GM13976 (cell line): ENCODE data around the gene ATRIP.
A peak's percentile ranks its signal among the peaks of the same experiment; 100 is the strongest.
"Not testable (repeated sequence)": the region's sequence is repeated elsewhere in the genome, so short reads cannot be mapped to it uniquely, and the experiment has no call there.

Experiments used
- DNase-seq: peaks from one replicate; pipeline ENCODE4 v3.0.0; 2012; ENCODE audit warnings: low spot score
- in situ Hi-C: fragments of 300-500 bp; cut with MboI; formaldehyde crosslinking; loops from one replicate; pipeline ENCODE4 v1.12.0; 2022; ENCODE audit warnings: low sequenced_read_pairs, mixed read lengths, inconsistent platforms; ENCODE audit not compliant: unreplicated experiment
- TF ChIP-seq, protein P1 (sequence below): IDR thresholded peaks from 2 replicates; pipeline ENCODE4 v1.5.1; 2012; ENCODE audit warnings: borderline replicate concordance, mild to moderate bottlenecking; ENCODE audit not compliant: insufficient read depth; ENCODE audit errors: extremely low read depth, missing control alignments, control extremely low read depth

Gene ATRIP

DNA sequence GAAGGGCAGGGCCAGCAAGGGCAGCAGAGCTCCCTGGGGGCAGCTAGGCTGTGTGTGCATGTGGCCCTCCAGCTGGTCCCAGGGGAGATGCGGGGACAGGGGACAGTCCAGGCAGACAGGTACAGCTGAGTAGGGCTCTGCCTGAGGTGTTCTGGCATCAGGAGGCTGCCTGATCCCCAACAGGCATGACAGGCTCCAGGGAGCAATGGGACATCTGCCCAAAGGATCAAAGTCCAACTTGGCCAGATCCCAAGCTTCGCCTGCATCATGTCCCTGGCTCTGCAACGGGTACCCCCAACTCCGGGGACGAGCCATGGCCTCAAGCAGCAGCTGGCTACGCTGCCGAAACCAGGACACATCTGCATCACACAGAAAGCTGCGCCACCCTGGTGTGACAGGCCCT is 21.8 kb downstream of the ATRIP start:
- in situ Hi-C loops: no loop called here
- TF ChIP-seq, protein P1, sequence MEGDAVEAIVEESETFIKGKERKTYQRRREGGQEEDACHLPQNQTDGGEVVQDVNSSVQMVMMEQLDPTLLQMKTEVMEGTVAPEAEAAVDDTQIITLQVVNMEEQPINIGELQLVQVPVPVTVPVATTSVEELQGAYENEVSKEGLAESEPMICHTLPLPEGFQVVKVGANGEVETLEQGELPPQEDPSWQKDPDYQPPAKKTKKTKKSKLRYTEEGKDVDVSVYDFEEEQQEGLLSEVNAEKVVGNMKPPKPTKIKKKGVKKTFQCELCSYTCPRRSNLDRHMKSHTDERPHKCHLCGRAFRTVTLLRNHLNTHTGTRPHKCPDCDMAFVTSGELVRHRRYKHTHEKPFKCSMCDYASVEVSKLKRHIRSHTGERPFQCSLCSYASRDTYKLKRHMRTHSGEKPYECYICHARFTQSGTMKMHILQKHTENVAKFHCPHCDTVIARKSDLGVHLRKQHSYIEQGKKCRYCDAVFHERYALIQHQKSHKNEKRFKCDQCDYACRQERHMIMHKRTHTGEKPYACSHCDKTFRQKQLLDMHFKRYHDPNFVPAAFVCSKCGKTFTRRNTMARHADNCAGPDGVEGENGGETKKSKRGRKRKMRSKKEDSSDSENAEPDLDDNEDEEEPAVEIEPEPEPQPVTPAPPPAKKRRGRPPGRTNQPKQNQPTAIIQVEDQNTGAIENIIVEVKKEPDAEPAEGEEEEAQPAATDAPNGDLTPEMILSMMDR: no peak
- no peak for DNase-seq

DNA sequence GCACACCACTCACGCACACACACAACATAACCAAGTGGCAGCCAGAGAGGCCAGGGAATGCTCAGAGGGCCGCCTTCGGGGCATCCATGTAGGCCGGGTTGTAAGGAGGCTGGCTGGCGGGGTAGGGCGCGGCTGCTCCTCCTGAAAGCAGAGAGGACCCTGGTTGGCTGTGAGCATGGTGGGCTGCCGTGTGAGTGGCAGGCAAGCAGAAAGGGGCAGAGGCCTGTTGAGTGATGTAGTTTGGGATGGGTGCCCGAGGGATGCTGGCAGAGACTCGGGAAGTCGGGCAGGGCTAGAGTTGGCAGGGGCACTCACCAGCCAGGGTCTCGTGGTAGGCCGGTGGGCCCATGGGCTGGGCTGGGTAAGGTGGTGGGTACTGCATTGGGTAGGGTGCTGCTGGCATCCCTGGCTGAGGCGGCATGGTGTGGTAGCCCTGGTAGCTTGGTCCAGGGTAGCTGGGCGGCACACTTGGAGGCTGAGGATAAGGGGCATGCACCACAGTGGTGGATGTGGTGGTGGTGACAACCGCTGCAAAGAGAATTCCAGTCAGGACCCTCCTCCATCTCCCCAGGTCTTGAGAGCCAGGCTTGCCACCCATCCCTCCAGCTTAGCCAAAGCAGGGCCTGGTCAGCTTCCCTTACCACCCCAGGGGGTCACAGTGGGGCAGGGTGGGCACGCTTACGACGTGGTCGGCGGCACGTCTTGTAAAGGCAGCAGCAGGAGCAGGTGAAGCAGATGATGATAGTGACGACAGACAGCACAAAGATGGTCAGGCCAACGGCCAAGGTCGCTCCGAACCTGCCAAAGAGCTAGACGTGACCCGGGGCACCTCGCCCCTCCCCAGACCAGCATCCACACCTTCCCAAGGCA is 22.7 kb downstream of the ATRIP start:
- TF ChIP-seq, protein P1: no peak
- in situ Hi-C loops: no loop called here

DNA sequence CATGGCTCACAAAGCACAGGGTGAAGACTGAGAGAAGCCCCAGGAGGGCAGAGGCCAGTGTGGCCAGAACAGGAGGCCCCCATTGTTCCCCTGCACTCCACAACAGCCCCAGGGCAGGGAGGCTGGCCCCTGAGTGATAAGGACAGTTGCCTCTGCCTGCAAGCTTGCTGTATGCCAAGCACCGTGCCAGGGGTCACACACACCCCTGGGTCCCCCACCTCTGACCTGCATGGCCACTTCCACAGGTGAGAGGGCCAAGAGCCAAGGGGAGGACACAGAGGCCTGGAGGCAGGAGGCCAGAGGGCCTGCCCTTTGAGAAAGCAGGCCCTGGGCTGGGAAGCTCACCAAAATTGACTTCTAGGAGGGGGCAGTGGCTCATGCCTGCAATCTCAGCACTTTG is 23.7 kb downstream of the ATRIP start:
- DNase-seq: peak; percentile 23
- in situ Hi-C loops: no loop called here
- TF ChIP-seq, protein P1: no peak

More for the DNA sequence above, 22.7 kb downstream of the ATRIP start:
- DNase-seq: no peak

DNA sequence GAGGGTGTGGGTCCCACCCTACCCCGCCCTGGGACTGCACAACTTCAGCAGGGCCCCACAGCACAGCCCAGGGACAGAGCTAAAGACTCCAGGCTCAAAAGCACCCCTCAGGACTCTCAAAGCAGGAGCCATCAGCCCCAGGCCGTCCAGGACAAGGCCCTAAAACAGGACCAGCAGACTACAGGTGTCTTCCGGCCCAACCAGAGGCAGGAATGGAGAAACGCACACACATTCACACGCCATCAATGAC is 26.1 kb downstream of the ATRIP start:
- in situ Hi-C loops: no loop called here
- TF ChIP-seq, protein P1: no peak
- no peak for DNase-seq

DNA sequence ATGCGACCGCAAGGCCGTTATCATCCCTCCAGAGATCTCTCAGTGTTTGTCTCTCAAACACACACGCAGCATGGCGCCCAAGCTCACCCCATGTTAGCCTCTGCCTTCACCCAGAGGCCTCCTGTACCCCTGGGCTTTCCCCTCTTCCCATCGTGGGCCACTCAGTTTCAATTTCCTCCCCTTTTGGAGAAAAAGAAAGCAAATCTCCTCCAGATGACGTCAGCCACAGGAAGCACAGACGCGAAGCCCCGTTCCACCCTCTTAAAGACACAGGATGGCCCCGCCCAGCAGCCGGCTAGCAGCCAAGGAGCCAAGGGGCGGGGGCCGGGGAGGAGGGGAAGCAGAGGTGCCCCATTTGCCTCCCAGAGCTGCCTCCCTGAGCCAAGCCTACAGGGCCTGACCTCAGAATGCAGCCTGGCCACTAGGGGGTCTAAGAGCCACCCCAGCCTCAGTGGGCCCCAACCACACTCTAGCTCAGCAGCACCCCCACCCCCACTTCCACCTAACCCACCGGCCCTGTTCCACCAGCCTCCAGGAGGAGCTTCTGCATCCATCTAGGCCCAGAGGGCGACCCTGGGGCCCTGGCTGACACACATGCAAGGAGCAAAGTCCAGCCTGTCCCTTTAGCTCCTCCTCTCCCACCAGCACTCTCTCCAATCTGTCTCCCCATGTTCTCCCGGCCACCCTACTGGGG is 26.5 kb downstream of the ATRIP start:
- in situ Hi-C loops: no loop called here
- TF ChIP-seq, protein P1: peak; percentile 35
- peak; percentile 96 for DNase-seq

DNA sequence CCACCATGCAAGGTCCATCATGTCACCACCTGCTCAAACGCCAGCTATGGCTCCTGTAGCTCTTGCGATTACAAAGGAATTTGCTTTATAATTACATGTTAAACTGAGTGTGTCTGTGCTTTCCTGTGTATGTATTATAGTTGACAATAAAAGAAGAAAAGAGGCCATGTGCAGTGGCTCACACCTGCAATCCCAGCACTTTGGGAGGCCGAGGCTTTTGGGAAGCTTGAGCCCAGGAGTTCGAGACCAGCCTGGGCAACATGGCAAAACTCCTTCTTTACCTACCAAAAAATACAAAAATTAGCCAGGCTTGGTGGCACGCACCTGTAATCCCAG is 27.0 kb downstream of the ATRIP start:
- in situ Hi-C loops: no loop called here
- TF ChIP-seq, protein P1: no peak
- DNase-seq: no peak

DNA sequence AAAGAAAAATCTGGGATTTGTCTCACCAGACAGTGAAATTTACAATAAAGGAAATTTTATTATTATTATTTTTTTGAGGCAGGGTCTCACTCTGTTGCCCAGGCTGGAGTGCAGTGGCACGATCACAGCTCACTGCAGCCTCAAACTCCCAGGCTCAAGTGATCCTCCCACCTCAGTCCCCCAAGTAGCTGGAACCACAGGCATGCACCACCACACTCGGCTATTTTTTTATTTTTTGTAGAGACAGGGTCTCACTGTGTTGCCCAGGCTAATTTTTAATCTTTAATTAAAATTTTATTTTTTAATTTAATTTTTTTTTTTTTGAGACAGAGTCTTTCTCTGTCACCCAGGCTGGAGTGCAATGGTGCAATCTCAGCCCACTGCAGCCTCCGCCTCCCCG is 27.5 kb downstream of the ATRIP start:
- DNase-seq, in situ Hi-C loops: not testable (repeated sequence)
